IMR-90 (cell line): Measurements from ENCODE around the gene MELTF. TPM values are rescaled to one million over a fixed set of nuclear protein-coding genes. Genes with fewer than 3 reads are reported as not detected.

Experiments
- ATAC-seq: fragments of 200-7000 bp; cut with Tn5 transposase; 2 replicates; pipeline ENCODE4 v1.9.1; 2020; ENCODE audit warnings: low read depth, mild to moderate bottlenecking, moderate library complexity
- BruUV-seq: library from RNA; stranded (reverse); fragments of 400-500 nt; replicated peaks from 2 replicates; lab custom pipeline; 2021; lab: Mats Ljungman, UMichigan
- CTCF ChIA-PET: fragments of 300-600 bp; formaldehyde crosslinking; extraction: SDS; loops from one replicate; lab custom pipeline; 2021; ENCODE audit warnings: antibody characterized with exemption; lab: Yijun Ruan, JAX
- POLR2A ChIA-PET: fragments of 300-600 bp; sonication (Branson Sonifier 250); formaldehyde crosslinking; loops from one replicate; lab custom pipeline; 2022; ENCODE audit warnings: antibody characterized with exemption; ENCODE audit not compliant: unreplicated experiment; lab: Charles Lee
- DNase-seq: peaks from one replicate; pipeline ENCODE4 v3.0.0; 2013
- H2AFZ ChIP-seq: replicated peaks from 2 replicates; pipeline ENCODE3; 2013; ENCODE audit warnings: low read length, mild to moderate bottlenecking; ENCODE audit not compliant: poor library complexity
- H2AK5ac ChIP-seq: 2 replicates; pipeline ENCODE4 v1.6.1; 2013; ENCODE audit warnings: low read depth, low read length, inconsistent platforms
- H2AK9ac ChIP-seq: replicated peaks from 2 replicates; pipeline ENCODE3; 2013; ENCODE audit warnings: mild to moderate bottlenecking, low read depth, low read length, moderate library complexity; ENCODE audit not compliant: poor library complexity
- H2BK120ac ChIP-seq: 2 replicates; pipeline ENCODE4 v1.6.1; 2013; ENCODE audit warnings: low read depth, low read length, inconsistent platforms
- H2BK15ac ChIP-seq: 3 replicates; pipeline ENCODE4 v1.6.1; 2013; ENCODE audit warnings: low read depth, low read length, inconsistent platforms
- H2BK20ac ChIP-seq: 2 replicates; pipeline ENCODE4 v1.6.1; 2013; ENCODE audit warnings: low read depth, mild to moderate bottlenecking, inconsistent platforms, low read length, moderate library complexity
- H2BK5ac ChIP-seq: 2 replicates; pipeline ENCODE4 v1.6.1; 2013; ENCODE audit warnings: mild to moderate bottlenecking, low read depth, low read length, inconsistent platforms; ENCODE audit not compliant: poor library complexity, severe bottlenecking
- H3K14ac ChIP-seq: replicated peaks from 2 replicates; pipeline ENCODE4 v1.6.1; 2013; ENCODE audit warnings: low read depth, low read length, inconsistent platforms
- H3K18ac ChIP-seq: 2 replicates; pipeline ENCODE4 v1.6.1; 2013; ENCODE audit warnings: low read depth, low read length, control low read depth
- H3K23ac ChIP-seq: 2 replicates; pipeline ENCODE4 v1.6.1; 2013; ENCODE audit warnings: low read depth, low read length, inconsistent platforms
- H3K27ac ChIP-seq: 2 replicates; pipeline ENCODE4 v1.5.1; 2013; ENCODE audit warnings: mild to moderate bottlenecking, control low read depth, low read length; ENCODE audit not compliant: insufficient read depth
- H3K27me3 ChIP-seq: 2 replicates; pipeline ENCODE4 v1.6.1; 2013; ENCODE audit warnings: low read length; ENCODE audit not compliant: control insufficient read depth, insufficient read depth
- H3K36me3 ChIP-seq: 2 replicates; pipeline ENCODE4 v1.6.1; 2013; ENCODE audit warnings: low read length, mixed read lengths; ENCODE audit not compliant: control insufficient read depth, insufficient read depth
- H3K4ac ChIP-seq: 2 replicates; pipeline ENCODE4 v1.6.1; 2013; ENCODE audit warnings: low read depth, low read length, inconsistent platforms
- H3K4me1 ChIP-seq: 2 replicates; pipeline ENCODE4 v1.6.1; 2013; ENCODE audit warnings: low read length, mixed read lengths; ENCODE audit not compliant: control insufficient read depth, insufficient read depth
- H3K4me2 ChIP-seq: 2 replicates; pipeline ENCODE4 v1.6.1; 2013; ENCODE audit warnings: low read depth, mild to moderate bottlenecking, control low read depth, low read length, moderate library complexity
- H3K4me3 ChIP-seq: 2 replicates; pipeline ENCODE4 v1.5.1; 2013; ENCODE audit warnings: low read depth, mild to moderate bottlenecking, control low read depth, low read length, moderate library complexity; ENCODE audit not compliant: insufficient read depth
- H3K56ac ChIP-seq: 2 replicates; pipeline ENCODE4 v1.6.1; 2013; ENCODE audit warnings: low read length, inconsistent platforms; ENCODE audit not compliant: insufficient read depth; ENCODE audit errors: extremely low read depth
- H3K79me1 ChIP-seq, 2 experiments: 2 replicates each; pipeline ENCODE4 v1.6.1; 2013; ENCODE audit warnings: low read length in 2 of 2, inconsistent platforms in 1 of 2, low read depth in 1 of 2
- H3K9ac ChIP-seq: 2 replicates; pipeline ENCODE4 v1.6.1; 2013; ENCODE audit warnings: low read depth, low read length, control low read depth
- H3K9me1 ChIP-seq: 2 replicates; pipeline ENCODE4 v1.6.1; 2013; ENCODE audit warnings: low read length, inconsistent platforms; ENCODE audit not compliant: insufficient read depth
- H3K9me3 ChIP-seq: 2 replicates; pipeline ENCODE4 v1.6.1; 2013; ENCODE audit warnings: low read length; ENCODE audit not compliant: control insufficient read depth, insufficient read depth
- H4K20me1 ChIP-seq: 2 replicates; pipeline ENCODE4 v1.6.1; 2013; ENCODE audit warnings: low read length, inconsistent platforms; ENCODE audit not compliant: insufficient read depth
- H4K5ac ChIP-seq: 2 replicates; pipeline ENCODE4 v1.6.1; 2013; ENCODE audit warnings: mild to moderate bottlenecking, low read depth, low read length, control low read depth
- H4K8ac ChIP-seq, 2 experiments: 2 replicates each; pipeline ENCODE4 v1.6.1; 2013; ENCODE audit warnings: low read depth in 2 of 2, low read length in 2 of 2, control low read depth in 1 of 2, inconsistent platforms in 1 of 2
- H4K91ac ChIP-seq: 2 replicates; pipeline ENCODE4 v1.6.1; 2013; ENCODE audit warnings: low read depth, low read length, inconsistent platforms; ENCODE audit not compliant: insufficient read depth
- RFX5 ChIP-seq: IDR thresholded peaks from 2 replicates; pipeline ENCODE4 v1.8.0; 2012; ENCODE audit warnings: low read depth, mild to moderate bottlenecking, low read length, moderate library complexity
- SMC3 ChIP-seq: fragments of 150-350 bp; IDR thresholded peaks from 2 replicates; pipeline ENCODE4 v1.6.1; 2016; ENCODE audit warnings: low read depth, mild to moderate bottlenecking, antibody characterized with exemption, low read length, moderate library complexity
- WGBS, 2 experiments: methylation state at CpG; one replicate each; pipeline versions ENCODE4 v1.1.5 to v1.1.7; 2013; ENCODE audit warnings: missing lambda C conversion rate in 2 of 2; ENCODE audit not compliant: insufficient read length in 1 of 2; ENCODE audit errors: extremely low coverage in 2 of 2; 5-methylcytosine and 5-hydroxymethylcytosine counted together
- dilution Hi-C: fragments of 300-500 bp; cut with HindIII; formaldehyde crosslinking; loops from one replicate; pipeline ENCODE4 v1.14.3; 2018; ENCODE audit warnings: low sequenced_read_pairs; ENCODE audit not compliant: unreplicated experiment
- in situ Hi-C: fragments of 300-500 bp; cut with MboI; formaldehyde crosslinking; loops from 3 replicates; pipeline ENCODE4 v1.14.3; 2019; ENCODE audit warnings: low sequenced_read_pairs, inconsistent platforms, mixed read lengths
- intact Hi-C: fragments of 100-400 bp; cut with micrococcal nuclease; formaldehyde crosslinking; loops from 2 replicates; pipeline ENCODE4 v1.10.0; 2022
- polyA plus RNA-seq, 3 experiments: library from polyadenylated mRNA; depleted of rRNA; stranded (reverse); fragments of >200 nt; gene quantifications; 2 replicates each; pipeline ENCODE4 v1.2.3, GENCODE V29; 2012; ENCODE audit warnings: low replicate concordance in 1 of 3
- total RNA-seq: library from RNA; depleted of rRNA; stranded (reverse); fragments of >200 nt; gene quantifications from 2 replicates; pipeline ENCODE4 v1.2.3, GENCODE V29; 2012

MELTF gene
- total and polyA plus RNA-seq, 2 of the 4 experiments (the other 2 are of a cell fraction), result 0.18 to 0.50 TPM

DNA sequence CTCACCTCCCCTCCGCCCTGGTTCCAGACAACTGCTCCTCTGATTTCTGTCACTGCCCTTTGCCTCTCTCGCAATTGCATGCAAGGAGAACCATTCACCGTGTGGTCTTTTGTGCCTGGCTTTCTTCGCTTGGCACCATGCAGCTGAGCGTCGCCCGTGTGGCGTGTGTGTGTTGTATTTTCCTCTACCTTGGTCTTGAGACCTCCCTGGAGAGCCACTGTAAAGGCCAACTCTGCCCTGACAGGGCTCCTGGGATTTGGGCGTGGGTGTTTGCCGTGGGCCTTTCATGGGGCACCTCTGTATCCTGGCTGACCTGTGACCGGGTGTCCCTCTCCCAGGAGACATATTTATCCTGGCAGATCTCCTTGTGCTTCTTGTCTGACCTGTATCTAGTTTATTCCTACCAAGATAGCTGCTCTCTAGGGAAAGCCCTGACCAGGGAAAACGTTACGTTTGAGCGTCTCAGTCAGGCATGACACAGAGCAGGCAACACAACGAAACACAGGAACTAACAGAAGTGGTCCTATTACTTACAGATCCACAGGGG lies 59.0 kb downstream of the MELTF start:
- Histone ChIP-seq H3K4ac (no peak overlapping the region), H2BK20ac (no peak overlapping the region), H3K27me3 (peaks cover 33% of the 10 kb centered on the region), H2AK5ac (no peak overlapping the region), H3K14ac (no peak overlapping the region), H3K27ac (no peak overlapping the region), H2BK5ac (no peak overlapping the region), H4K5ac (no peak overlapping the region), H3K56ac (no peak overlapping the region), H3K9me3 (no peaks in the 10 kb centered on the region), H3K9ac (no peak overlapping the region), H4K8ac (no peak overlapping the region), H4K20me1 (no peaks in the 10 kb centered on the region), H4K91ac (no peak overlapping the region), H3K4me2 (no peak overlapping the region), H2BK15ac (no peak overlapping the region), H3K36me3 (no peaks in the 10 kb centered on the region), H3K18ac (no peak overlapping the region), H3K79me1 (no peaks in the 10 kb centered on the region), H3K4me1 (peaks cover 4% of the 10 kb centered on the region), H2BK120ac (no peak overlapping the region), H2AK9ac (peak overlapping the region; percentile 72), H3K9me1 (no peaks in the 10 kb centered on the region), H2AFZ (peak overlapping the region; percentile 33), H3K4me3 (no peak overlapping the region), H3K23ac (no peak overlapping the region)
- TF ChIP-seq RFX5, result no peak
- TF ChIP-seq SMC3, result no peak
- dilution Hi-C loops (no loop called here), in situ Hi-C loops (loop anchor here (10.0 to 25.0 kb wide), 2 partner anchors 214 to 358 kb away; no protein-coding TSS in a partner anchor), intact Hi-C loops (loop anchor here (1.0 to 2.0 kb wide), 2 partner anchors 132 to 362 kb away; no protein-coding TSS in a partner anchor)
- BruUV-seq, result no TSS peak
- ChIA-PET POLR2A (no interaction called here), CTCF (no interaction called here)
- 83% methylated on average over 9 of the region's 15 CpGs; no CpG with 5 or more reads in 1 of the 2 experiments for WGBS, 2 experiments
- ATAC-seq (no peak), DNase-seq (no peak)
